HG03469 (cell line): ENCODE results near the gene UNC45A.

ENCODE experiments used
- ATAC-seq: cut with Tn5 transposase; IDR thresholded peaks from one replicate; pipeline ENCODE4 v1.9.1; 2021; ENCODE audit warnings: mild to moderate bottlenecking, moderate library complexity, moderate number of reproducible peaks; ENCODE audit not compliant: unreplicated experiment

UNC45A gene, protein sequence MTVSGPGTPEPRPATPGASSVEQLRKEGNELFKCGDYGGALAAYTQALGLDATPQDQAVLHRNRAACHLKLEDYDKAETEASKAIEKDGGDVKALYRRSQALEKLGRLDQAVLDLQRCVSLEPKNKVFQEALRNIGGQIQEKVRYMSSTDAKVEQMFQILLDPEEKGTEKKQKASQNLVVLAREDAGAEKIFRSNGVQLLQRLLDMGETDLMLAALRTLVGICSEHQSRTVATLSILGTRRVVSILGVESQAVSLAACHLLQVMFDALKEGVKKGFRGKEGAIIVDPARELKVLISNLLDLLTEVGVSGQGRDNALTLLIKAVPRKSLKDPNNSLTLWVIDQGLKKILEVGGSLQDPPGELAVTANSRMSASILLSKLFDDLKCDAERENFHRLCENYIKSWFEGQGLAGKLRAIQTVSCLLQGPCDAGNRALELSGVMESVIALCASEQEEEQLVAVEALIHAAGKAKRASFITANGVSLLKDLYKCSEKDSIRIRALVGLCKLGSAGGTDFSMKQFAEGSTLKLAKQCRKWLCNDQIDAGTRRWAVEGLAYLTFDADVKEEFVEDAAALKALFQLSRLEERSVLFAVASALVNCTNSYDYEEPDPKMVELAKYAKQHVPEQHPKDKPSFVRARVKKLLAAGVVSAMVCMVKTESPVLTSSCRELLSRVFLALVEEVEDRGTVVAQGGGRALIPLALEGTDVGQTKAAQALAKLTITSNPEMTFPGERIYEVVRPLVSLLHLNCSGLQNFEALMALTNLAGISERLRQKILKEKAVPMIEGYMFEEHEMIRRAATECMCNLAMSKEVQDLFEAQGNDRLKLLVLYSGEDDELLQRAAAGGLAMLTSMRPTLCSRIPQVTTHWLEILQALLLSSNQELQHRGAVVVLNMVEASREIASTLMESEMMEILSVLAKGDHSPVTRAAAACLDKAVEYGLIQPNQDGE

DNA sequence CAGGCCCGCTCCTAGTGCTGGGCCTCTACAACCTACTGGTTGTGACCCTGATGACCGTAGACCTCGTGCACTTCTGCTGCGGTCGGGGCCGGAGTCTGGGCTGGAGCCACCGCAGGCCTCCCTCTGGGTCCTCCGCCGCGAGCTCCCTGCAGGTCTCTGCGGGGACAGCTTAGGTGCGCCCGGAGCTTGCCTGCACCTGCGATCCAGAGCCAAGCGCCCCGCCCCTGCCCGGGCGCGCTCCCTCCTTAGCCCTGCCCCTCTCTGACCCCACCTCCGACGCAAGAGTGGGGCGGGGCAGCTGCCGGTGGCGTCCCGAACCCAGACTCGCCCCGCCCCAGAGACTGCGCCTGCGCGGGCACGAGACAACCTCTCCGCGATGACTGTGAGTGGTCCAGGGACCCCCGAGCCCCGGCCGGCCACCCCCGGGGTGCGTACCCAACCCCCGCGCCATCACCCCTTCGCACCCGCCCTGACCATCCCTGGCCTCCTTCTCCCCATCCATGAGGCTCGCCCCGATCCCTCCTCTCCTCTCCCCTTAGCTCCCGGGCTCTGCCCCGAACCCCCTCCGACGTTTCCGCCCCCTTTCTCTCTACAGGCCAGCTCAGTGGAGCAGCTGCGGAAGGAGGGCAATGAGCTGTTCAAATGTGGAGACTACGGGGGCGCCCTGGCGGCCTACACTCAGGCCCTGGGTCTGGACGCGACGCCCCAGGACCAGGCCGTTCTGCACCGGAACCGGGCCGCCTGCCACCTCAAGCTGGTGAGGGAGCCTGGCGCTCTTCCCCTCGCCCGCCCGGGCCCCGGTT, at the start of gene UNC45A:
Gene UNC45A, plus strand, starts transcription at position 337 of the 803 bp plus-strand sequence. Its CDS starts 40 bp downstream, at position 377.
- ATAC-seq, result peak; percentile 37

DNA sequence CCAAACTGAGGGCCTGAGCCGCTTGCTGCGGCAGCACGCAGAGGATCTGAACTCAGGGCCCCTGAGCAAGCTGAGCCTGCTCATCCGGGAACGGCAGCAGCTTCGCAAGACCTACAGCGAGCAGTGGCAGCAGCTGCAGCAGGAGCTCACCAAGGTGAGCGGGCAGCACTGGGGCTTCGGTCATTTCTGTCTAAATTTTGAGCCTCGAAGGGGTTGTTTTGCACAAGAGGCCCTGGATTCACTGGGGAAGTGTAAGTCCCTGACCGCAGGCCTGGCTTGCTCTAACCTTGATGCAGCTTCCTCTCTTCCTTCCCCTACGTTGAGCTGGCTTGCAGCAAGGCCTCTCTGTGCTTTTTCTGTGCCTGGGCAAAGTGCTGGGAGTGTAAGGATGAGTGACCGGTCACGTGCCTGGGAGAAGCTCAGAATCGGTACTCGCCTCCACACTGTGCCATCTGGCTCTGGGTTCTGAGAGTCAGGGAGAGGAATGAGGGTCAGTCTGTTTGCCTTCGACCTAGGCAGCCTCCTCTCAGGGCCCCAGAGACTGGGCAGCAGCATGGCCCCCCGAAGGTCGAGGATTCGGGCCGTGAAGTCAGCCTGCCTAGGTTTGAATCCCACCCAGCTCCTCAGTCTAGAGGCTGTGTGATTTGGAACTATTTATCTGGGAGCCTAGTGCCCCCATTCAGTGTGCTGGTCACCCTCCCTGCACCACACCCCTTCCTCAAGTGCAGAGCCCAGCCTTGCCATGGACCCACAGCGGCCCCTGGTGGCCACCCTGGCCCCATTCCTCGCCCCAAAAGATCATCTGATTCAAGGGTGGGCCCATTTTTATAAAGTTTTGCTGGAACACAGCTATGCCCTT, 49.4 kb upstream of the UNC45A start:
- ATAC-seq, result no peak

DNA sequence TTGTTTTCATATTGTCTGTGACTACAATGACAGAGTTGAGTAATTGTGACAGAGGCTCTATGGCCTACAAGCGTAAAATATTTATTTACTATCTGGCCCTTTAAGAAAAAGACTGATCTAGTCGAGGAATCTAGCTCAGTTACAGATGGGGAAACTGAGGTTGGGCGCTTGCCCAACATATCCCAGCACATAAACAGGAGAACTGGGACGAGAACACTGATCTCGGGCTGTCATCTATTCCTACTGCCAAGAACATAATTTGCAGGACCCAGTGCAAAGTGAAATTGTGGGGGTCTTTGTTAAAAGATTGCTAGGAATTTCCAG, 48.8 kb upstream of the UNC45A start:
- no peak for ATAC-seq

DNA sequence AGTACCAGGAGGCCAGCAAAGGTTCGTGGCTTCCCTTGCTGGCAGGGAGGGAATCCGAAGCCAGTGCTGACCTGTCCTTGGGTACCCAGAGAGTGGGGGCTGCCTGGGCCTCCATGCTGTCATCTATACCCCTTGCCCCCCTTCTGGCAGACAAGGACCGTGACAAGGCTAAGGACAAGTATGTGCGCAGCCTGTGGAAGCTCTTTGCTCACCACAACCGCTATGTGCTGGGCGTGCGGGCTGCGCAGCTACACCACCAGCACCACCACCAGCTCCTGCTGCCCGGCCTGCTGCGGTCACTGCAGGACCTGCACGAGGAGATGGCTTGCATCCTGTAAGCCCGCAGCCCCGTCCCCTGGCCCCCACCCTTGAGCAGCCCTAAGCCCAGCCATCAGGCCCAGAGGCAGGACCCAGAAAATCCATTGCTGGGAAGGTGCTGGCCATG, 48.0 kb upstream of the UNC45A start:
- ATAC-seq, result no peak

DNA sequence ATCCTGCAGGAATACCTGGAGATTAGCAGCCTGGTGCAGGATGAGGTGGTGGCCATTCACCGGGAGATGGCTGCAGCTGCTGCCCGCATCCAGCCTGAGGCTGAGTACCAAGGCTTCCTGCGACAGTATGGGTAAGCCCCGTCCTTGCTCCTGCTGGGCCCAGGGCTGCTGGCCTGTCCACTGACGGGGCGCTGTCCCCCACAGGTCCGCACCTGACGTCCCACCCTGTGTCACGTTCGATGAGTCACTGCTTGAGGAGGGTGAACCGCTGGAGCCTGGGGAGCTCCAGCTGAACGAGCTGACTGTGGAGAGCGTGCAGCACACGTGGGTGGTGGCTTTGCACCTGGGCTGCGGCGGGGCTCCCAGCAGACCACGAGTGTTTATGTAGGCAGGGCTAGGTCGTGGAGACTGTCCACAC, 45.8 kb upstream of the UNC45A start:
- no peak for ATAC-seq

DNA sequence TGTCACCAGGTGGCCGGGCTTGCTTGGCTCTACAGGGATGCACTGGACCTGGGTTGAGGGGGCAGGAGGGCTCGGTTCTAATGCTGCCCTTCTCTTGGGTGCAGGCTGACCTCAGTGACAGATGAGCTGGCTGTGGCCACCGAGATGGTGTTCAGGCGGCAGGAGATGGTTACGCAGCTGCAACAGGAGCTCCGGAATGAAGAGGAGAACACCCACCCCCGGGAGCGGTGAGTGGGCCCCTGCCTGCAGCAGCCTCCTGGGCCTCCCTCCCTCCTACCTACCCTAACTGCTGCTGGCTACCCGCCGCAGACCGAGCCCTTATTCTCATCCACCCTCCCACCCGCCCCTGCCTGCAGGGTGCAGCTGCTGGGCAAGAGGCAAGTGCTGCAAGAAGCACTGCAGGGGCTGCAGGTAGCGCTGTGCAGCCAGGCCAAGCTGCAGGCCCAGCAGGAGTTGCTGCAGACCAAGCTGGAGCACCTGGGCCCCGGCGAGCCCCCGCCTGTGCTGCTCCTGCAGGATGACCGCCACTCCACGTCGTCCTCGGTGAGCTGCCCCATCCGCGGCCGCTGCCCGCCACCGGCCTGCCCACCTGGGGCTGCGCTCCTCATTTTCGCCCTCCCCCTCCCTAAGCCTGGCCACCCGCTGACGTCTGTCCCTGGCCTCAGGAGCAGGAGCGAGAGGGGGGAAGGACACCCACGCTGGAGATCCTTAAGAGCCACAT, 45.2 kb upstream of the UNC45A start:
- ATAC-seq, result no peak

DNA sequence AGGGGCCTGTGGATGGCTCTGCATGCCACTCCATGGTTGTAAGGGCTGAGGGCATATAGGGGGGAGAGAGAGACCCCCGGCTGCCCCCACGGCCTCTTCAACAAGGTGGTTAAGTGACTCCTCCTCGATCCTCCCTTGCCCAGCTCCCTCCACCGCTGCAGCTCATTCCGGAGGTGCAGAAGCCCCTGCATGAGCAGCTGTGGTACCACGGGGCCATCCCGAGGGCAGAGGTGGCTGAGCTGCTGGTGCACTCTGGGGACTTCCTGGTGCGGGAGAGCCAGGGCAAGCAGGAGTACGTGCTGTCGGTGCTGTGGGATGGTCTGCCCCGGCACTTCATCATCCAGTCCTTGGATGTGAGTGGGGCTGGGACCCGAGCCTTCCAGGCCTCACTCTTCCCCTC, 44.2 kb upstream of the UNC45A start:
- no peak for ATAC-seq

DNA sequence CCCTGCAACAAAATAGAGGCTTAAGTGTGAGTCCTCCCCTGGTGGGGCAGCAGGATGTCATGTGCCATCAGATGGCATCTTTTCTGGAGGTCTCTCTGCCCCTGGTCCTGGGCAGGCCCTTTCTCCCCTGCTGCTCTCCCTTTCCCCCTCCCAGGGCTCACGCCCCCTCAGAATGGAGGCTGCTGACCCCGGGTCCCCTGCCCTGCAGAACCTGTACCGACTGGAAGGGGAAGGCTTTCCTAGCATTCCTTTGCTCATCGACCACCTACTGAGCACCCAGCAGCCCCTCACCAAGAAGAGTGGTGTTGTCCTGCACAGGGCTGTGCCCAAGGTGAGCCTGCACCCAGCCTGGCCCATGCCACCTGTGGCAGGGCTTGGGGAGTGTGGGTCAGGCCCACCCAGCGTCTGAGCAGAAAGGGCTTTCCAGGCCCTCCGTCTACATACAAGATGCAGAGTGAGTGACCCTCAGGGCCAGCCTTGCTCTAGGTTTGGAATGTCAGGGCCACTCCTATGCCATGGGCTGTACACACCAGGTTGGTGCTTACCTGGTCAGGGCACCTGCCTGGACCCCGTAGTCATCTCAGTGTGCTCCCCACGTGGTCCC, 43.6 kb upstream of the UNC45A start:
- no peak for ATAC-seq

DNA sequence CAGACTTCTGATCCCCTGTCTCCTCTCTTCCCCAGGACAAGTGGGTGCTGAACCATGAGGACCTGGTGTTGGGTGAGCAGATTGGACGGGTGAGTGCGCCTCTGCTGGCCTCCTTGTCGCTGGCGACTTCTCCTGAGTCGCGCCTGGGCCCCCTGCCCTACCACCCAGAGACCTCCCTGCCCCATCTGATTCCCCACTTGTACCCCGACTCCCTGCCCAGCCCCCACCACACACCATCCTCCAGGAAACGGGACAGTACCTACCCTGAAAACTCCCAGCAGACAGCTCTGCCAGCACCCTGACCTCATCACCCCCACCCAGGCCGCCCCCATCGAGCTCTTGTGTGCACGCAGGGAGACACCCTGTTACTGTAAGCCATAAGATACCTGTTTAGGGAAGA, 43.1 kb upstream of the UNC45A start:
- no peak for ATAC-seq

DNA sequence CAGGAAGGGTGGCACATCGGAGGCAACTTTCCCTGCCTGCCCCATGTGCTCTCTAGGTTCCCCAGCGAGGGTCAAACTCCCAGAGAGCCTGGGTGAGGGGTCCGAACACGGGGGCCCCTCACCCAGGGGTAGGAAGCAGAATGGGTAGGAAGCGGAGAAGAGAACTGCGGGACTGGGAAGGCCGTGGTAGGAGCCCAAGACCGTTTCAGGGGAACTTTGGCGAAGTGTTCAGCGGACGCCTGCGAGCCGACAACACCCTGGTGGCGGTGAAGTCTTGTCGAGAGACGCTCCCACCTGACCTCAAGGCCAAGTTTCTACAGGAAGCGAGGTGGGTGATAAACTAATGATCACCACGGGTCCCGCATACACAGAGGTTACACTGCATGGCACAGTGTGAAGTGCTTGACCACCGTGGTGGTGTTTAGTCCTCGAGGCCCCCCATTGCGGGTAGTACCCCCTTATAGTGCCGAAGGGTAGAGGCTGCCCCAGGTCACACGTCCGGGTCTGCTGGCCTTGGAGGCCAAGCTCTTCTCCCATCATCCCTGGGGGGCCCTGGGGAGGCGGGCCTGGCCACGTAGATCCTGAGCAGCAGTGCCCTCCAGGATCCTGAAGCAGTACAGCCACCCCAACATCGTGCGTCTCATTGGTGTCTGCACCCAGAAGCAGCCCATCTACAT, 42.4 kb upstream of the UNC45A start:
- no peak for ATAC-seq

DNA sequence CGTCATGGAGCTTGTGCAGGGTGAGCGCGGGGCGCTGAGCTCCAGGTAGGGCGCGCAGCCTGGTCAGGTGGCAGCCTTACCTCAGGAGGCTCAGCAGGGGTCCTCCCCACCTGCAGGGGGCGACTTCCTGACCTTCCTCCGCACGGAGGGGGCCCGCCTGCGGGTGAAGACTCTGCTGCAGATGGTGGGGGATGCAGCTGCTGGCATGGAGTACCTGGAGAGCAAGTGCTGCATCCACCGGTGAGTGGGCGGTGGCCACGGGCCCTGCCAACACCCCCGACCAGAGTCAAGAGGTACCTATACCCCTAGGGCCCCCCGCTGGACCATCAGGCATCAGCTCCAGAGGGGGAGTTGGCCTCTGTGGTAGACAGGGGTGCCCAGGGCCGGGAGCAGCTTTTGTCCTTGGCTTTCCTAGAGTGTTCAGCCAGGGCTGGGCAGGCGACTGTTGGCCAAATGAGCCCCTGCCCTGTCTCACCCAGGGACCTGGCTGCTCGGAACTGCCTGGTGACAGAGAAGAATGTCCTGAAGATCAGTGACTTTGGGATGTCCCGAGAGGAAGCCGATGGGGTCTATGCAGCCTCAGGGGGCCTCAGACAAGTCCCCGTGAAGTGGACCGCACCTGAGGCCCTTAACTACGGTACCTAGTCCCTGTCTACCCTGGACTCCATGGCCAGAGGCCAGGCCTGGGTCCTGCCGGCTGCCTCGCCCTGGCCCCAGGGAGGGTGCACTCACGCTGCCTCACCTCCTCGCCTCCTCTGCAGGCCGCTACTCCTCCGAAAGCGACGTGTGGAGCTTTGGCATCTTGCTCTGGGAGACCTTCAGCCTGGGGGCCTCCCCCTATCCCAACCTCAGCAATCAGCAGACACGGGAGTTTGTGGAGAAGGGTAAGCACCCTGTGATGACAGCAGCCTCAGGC, 41.7 kb upstream of the UNC45A start:
- ATAC-seq, result no peak

DNA sequence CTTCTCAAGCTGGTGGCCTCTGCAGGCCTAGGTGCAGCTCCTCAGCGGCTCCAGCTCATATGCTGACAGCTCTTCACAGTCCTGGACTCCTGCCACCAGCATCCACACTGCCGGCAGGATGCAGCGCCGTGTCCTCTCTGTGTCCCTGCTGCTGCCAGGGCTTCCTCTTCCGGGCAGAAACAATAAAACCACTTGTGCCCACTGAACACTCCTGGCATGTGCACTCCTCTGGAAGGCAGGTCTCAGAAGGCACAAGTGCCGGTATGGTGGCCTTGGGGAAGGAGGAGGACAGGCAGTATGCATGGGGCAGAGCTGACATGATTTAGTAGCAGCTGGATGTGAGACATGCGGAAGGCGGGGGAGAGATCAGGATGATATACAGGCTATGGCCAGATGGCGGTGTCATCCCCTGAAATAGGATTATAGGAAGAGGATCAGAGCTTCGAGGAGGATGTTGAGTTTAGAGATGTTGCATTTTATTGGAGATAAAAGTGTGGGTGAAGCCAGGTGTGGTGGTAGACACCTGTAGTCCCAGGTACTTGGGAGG, 39.4 kb upstream of the UNC45A start:
- no peak for ATAC-seq

DNA sequence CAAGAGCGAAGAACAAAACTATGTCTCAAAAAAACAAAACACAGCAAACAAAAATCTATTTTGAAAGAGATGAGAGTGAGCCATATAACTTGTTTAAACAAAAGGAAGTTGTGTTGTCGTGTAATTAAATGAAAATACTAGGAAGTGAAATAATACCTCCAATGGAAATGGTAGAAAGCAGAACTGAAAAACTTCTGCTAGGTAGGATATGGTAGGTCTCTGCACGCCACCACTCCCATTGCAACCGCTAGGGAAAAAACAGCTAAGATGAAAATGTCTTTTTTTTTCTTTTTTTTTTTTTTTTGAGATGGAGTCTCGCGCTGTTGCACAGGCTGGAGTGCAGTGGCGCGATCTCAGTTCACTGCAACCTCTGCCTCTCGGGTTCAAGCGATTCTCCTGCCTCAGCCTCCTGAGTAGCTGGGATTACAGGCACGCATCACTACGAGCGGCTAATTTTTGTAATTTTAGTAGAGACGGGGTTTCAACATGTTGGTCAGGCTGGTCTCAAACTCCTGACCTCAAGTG, 37.9 kb upstream of the UNC45A start:
- peak; percentile 69 for ATAC-seq

DNA sequence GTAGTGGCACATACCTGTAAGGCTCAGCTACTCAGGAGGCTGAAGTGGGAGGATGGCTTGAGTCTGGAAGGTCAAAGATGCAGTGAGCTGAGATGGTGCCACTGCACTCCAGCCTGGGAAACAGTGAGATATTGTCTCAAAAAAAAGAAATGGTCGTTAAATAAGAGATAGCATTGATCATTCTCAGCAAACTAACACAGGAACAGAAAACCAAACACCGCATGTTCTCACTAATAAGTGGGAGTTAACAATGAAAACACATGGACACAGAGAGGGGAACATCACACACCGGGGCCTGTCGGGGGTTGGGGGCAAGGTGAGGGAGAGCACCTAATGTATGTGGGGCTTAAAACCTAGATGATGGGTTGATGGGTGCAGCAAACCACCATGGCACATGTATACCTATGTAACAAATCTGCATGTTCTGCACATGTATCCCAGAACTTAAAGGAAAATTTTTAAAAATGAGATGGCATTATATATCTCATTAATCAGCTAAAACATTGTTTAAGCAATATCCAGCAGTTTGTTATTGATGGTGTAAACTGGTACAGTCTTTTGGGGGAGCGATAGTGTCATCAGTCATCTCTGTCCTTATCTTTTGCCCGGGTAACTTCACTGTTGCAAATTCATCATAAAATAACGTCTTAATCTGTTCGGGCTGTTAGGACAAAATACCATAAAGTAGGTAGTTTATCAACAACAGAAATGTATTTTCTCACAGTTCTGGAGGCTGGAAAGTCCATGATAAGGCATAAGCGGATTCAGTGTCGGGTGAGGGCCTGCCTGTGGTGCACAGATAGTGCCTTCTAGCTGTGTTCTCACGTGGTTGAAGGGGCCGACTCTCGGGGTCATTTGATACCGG, 33.7 kb upstream of the UNC45A start:
- no peak for ATAC-seq

DNA sequence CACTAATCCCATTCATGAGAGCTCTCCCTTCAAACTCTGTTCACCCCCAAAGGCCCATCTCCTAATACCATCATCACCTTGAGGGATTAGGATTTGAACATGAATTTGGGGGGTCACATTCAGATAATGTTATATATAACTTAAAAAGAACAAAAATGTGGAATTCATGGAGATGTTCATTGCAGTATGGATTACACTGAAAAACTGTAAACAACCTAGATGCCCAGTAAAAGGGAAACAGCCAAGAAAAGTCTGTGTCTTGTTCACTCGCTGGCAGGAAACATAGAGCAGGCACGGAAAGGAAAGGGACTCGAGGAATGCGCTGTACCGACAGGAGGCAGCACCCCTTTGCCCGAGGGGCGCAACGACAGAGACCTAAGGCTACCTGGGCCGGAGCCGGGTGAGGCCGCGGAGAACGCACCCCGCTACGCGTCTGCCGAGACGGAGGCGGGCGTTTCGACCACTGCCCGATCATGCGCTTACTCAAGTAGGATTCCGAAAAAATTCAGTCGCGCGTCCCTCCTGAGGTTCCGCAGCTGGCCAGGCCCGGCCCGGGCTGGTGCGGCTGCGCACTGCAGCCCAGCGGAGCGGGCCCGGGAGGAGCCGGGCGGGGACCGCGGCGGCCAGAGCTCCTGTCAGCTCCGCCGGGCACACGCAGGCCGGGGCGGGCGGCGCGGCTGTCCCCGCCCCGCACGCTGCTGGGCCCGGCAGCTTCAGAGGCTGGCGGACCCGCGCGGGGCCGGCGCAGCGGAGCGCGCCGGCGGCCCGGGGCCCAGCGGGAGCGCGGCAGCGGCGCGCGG, 32.8 kb upstream of the UNC45A start:
- peak; percentile 38 for ATAC-seq
